Measurements from ENCODE around the gene DENND11. TPM values are rescaled to one million over a fixed set of nuclear protein-coding genes. Genes with fewer than 3 reads are reported as not detected.

The DENND11 gene
- total RNA-seq, 1 donor from 2014 or later, result 9.5 TPM

- Mint-ChIP-seq H3K9me3 (ENCODE audit: unreplicated experiment) (peaks cover 4% of the 10 kb centered on the region), H3K27ac (ENCODE audit: unreplicated experiment) (no peak overlapping the region), H3K36me3 (ENCODE audit: unreplicated experiment) (no peaks in the 10 kb centered on the region), H3K4me1 (ENCODE audit: low read depth, unreplicated experiment) (peaks cover 12% of the 10 kb centered on the region), H3K27me3 (ENCODE audit: unreplicated experiment) (no peaks in the 10 kb centered on the region), H3K4me3 (ENCODE audit: unreplicated experiment) (no peak overlapping the region)
- no peak for DNase-seq
- TF ChIP-seq, protein P1, sequence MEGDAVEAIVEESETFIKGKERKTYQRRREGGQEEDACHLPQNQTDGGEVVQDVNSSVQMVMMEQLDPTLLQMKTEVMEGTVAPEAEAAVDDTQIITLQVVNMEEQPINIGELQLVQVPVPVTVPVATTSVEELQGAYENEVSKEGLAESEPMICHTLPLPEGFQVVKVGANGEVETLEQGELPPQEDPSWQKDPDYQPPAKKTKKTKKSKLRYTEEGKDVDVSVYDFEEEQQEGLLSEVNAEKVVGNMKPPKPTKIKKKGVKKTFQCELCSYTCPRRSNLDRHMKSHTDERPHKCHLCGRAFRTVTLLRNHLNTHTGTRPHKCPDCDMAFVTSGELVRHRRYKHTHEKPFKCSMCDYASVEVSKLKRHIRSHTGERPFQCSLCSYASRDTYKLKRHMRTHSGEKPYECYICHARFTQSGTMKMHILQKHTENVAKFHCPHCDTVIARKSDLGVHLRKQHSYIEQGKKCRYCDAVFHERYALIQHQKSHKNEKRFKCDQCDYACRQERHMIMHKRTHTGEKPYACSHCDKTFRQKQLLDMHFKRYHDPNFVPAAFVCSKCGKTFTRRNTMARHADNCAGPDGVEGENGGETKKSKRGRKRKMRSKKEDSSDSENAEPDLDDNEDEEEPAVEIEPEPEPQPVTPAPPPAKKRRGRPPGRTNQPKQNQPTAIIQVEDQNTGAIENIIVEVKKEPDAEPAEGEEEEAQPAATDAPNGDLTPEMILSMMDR (IDR thresholded peaks at IDR 0.05; ENCODE audit: partially characterized antibody, unreplicated experiment), result no peak
Observed at GRCh38 chr7:141702892-141703291, 926 bp upstream of the DENND11 start.

DNA sequence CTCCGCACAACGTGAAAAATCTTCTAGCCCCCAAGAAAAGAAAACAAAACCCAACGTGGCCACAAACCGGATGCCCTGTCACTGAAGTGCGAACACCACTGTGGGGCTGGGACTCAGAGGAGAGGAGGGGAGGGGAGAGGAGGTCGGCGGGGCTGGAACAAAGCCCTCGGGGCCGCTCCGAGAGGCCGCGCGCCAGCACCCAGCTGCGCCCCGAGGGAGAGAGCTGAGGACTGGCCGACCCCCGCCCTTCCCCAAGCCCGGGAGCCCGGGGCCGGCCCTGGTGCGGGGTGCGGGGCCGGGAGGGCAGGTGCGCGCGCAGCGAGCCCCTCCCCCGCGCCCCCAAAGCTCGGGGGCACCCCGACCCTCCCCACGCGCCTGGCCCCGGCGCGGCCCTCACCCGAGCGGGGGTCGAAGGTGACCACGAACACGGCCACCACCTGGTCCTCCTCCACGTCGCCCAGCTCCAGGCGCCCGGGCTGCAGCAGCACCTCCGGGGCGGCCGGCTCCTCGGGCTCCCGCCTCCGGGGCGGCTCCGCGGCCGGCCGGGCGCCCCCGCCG lies 398 bp downstream of the DENND11 start:
- Mint-ChIP-seq H3K27me3 (ENCODE audit: unreplicated experiment) (no peaks in the 10 kb centered on the region), H3K4me1 (ENCODE audit: low read depth, unreplicated experiment) (peaks cover 15% of the 10 kb centered on the region), H3K27ac (ENCODE audit: unreplicated experiment) (no peak overlapping the region), H3K4me3 (ENCODE audit: unreplicated experiment) (peak overlapping the region; percentile 84), H3K9me3 (ENCODE audit: unreplicated experiment) (peaks cover 2% of the 10 kb centered on the region), H3K36me3 (ENCODE audit: unreplicated experiment) (no peaks in the 10 kb centered on the region)
- TF ChIP-seq, protein P1 (IDR thresholded peaks at IDR 0.05; ENCODE audit: partially characterized antibody, unreplicated experiment), result no peak
- DNase-seq, result peak; percentile 63

- Mint-ChIP-seq H3K4me1 (ENCODE audit: low read depth, unreplicated experiment) (peaks cover 21% of the 10 kb centered on the region), H3K27me3 (ENCODE audit: unreplicated experiment) (no peaks in the 10 kb centered on the region), H3K4me3 (ENCODE audit: unreplicated experiment) (peak overlapping the region; percentile 83), H3K9me3 (ENCODE audit: unreplicated experiment) (peaks cover 2% of the 10 kb centered on the region), H3K27ac (ENCODE audit: unreplicated experiment) (no peak overlapping the region), H3K36me3 (ENCODE audit: unreplicated experiment) (no peaks in the 10 kb centered on the region)
- TF ChIP-seq, protein P1 (IDR thresholded peaks at IDR 0.05; ENCODE audit: partially characterized antibody, unreplicated experiment), result no peak
- no peak for DNase-seq
Observed at GRCh38 chr7:141700848-141701371, 1.1 kb downstream of the DENND11 start.

- Mint-ChIP-seq H3K9me3 (ENCODE audit: unreplicated experiment) (peaks cover 2% of the 10 kb centered on the region), H3K4me1 (ENCODE audit: low read depth, unreplicated experiment) (peaks cover 24% of the 10 kb centered on the region), H3K36me3 (ENCODE audit: unreplicated experiment) (no peaks in the 10 kb centered on the region), H3K27me3 (ENCODE audit: unreplicated experiment) (no peaks in the 10 kb centered on the region), H3K4me3 (ENCODE audit: unreplicated experiment) (peak overlapping the region; percentile 83), H3K27ac (ENCODE audit: unreplicated experiment) (no peak overlapping the region)
- DNase-seq, result no peak
- TF ChIP-seq, protein P1 (IDR thresholded peaks at IDR 0.05; ENCODE audit: partially characterized antibody, unreplicated experiment), result no peak
Observed at GRCh38 chr7:141700296-141700847, 1.6 kb downstream of the DENND11 start.

- Mint-ChIP-seq H3K4me1 (ENCODE audit: low read depth, unreplicated experiment) (peaks cover 24% of the 10 kb centered on the region), H3K4me3 (ENCODE audit: unreplicated experiment) (peak overlapping the region; percentile 83), H3K9me3 (ENCODE audit: unreplicated experiment) (peaks cover 2% of the 10 kb centered on the region), H3K27ac (ENCODE audit: unreplicated experiment) (no peak overlapping the region), H3K27me3 (ENCODE audit: unreplicated experiment) (no peaks in the 10 kb centered on the region), H3K36me3 (ENCODE audit: unreplicated experiment) (no peaks in the 10 kb centered on the region)
- TF ChIP-seq, protein P1 (IDR thresholded peaks at IDR 0.05; ENCODE audit: partially characterized antibody, unreplicated experiment), result no peak
- no peak for DNase-seq
Observed at GRCh38 chr7:141699860-141700259, 2.1 kb downstream of the DENND11 start.

All from glutamatergic neuron (in vitro differentiated cells).